ENCODE measurements around the gene MED23. TPM values are rescaled to one million over a fixed set of nuclear protein-coding genes. Genes with fewer than 3 reads are reported as not detected.
A peak's percentile ranks its signal among the peaks of the same experiment; 100 is the strongest.

Gene MED23
- total RNA-seq, 1 experiment from 2014 or later, result 18.1 TPM

DNA sequence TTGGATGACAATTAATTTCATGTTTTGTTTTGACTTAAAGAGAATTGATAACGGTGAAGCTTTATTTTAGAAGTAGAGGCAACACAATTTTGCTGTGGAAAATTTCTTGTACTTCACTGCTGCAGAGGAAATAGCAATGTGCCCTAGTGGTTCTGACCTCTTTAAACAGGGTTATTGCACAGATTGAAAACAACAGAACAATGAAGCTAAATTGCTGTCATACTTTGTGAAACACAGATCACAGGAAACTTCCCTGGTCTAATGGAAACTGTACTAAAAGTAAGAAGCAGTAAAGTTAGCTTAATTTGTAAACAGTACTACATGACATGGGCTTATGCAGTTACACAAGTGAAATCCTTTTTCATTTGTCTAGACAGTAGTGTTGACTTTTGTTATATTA is 41.8 kb upstream of the MED23 start:
- Histone ChIP-seq H3K27me3 (ENCODE audit: low read length) (no peaks in the 10 kb centered on the region), H2AFZ (ENCODE audit: low read length) (no peak overlapping the region), H3K9ac (ENCODE audit: low read length) (no peak overlapping the region), H3K36me3 (ENCODE audit: low read depth, low read length) (no peaks in the 10 kb centered on the region), H3F3A (ENCODE audit: low read length, unreplicated experiment) (no peaks in the 10 kb centered on the region), H3K27ac (ENCODE audit: low read length) (no peak overlapping the region), H3K4me3 (ENCODE audit: low read length) (no peak overlapping the region), H3K9me3 (ENCODE audit: low read length) (no peaks in the 10 kb centered on the region), H3K4me2 (ENCODE audit: low read length) (no peak overlapping the region), H4K20me1 (ENCODE audit: low read length) (no peaks in the 10 kb centered on the region), H3K9me2 (replicated peaks; ENCODE audit: low read length) (no peaks in the 10 kb centered on the region), H3K4me1 (ENCODE audit: insufficient read depth, low read length) (no peaks in the 10 kb centered on the region), H3K79me2 (ENCODE audit: low read length) (no peaks in the 10 kb centered on the region)
- BruUV-seq (replicated peaks), result no TSS peak
- DNase-seq (no peak), ATAC-seq (no peak)
- ChIA-PET CTCF (no interaction called here), POLR2A (ENCODE audit: unreplicated experiment) (no interaction called here)
- intact Hi-C loops (cut with micrococcal nuclease), result no loop called here
- TF ChIP-seq EZH2phosphoT487 (IDR thresholded peaks at IDR 0.05; ENCODE audit: borderline replicate concordance, low read length) (no peak), EZH2 (IDR thresholded peaks at IDR 0.05; ENCODE audit: low read length, unreplicated experiment) (no peak)
- TF ChIP-seq, protein P1, sequence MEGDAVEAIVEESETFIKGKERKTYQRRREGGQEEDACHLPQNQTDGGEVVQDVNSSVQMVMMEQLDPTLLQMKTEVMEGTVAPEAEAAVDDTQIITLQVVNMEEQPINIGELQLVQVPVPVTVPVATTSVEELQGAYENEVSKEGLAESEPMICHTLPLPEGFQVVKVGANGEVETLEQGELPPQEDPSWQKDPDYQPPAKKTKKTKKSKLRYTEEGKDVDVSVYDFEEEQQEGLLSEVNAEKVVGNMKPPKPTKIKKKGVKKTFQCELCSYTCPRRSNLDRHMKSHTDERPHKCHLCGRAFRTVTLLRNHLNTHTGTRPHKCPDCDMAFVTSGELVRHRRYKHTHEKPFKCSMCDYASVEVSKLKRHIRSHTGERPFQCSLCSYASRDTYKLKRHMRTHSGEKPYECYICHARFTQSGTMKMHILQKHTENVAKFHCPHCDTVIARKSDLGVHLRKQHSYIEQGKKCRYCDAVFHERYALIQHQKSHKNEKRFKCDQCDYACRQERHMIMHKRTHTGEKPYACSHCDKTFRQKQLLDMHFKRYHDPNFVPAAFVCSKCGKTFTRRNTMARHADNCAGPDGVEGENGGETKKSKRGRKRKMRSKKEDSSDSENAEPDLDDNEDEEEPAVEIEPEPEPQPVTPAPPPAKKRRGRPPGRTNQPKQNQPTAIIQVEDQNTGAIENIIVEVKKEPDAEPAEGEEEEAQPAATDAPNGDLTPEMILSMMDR (conservative IDR thresholded peaks at IDR 0.05; ENCODE audit: low read depth, low read length), result no peak

DNA sequence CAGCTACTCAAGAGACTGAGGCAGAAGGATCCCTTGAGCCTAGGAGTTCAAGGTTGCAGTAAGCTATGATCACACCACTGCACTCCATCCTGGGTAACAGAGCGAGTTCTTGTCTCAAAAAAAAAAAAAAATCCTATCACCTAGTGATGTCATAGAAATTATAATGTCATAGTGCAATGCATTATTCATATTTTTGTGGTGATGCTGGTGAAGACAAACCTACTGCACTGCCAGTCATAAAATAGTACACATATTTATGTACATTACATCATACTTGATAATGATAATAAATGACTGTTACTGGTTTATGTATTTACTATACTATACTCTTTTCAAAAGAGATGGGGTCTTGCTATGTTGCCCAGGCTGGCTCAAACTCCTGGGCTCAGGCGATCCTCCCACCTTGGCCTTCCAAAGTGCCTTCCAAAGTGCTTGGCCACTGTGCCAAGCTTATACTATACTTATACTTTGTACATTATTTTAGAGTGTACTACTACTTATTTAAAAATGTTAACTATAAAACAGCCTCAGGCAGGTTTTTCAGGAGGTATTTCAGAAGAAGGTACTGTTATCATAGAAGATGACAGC is 35.6 kb upstream of the MED23 start:
- CTCF ChIA-PET, result no interaction called here
- H4K20me1 ChIP-seq (ENCODE audit: low read length), result no peaks in the 10 kb centered on the region
- H2AFZ ChIP-seq (ENCODE audit: low read length), result no peak overlapping the region
- DNase-seq (no peak), ATAC-seq (no peak)
- intact Hi-C loops (cut with micrococcal nuclease), result no loop called here
- POLR2A ChIA-PET (ENCODE audit: unreplicated experiment), result interaction anchor here (0.6 kb wide), 1 partner anchor 230 kb away, joined by 11 read pairs; no protein-coding TSS in a partner anchor
- H3K9ac ChIP-seq (ENCODE audit: low read length), result no peak overlapping the region
- no peaks in the 10 kb centered on the region for H3K27me3 ChIP-seq (ENCODE audit: low read length)
- peaks cover 11% of the 10 kb centered on the region for H3K4me1 ChIP-seq (ENCODE audit: insufficient read depth, low read length)
- no peak overlapping the region for H3K4me2 ChIP-seq (ENCODE audit: low read length)
- H3K9me3 ChIP-seq (ENCODE audit: low read length), result no peaks in the 10 kb centered on the region
- H3F3A ChIP-seq (ENCODE audit: low read length, unreplicated experiment), result no peaks in the 10 kb centered on the region
- no peaks in the 10 kb centered on the region for H3K9me2 ChIP-seq (replicated peaks; ENCODE audit: low read length)
- TF ChIP-seq, protein P1 (conservative IDR thresholded peaks at IDR 0.05; ENCODE audit: low read depth, low read length), result no peak
- TF ChIP-seq EZH2 (IDR thresholded peaks at IDR 0.05; ENCODE audit: low read length, unreplicated experiment) (no peak), EZH2phosphoT487 (IDR thresholded peaks at IDR 0.05; ENCODE audit: borderline replicate concordance, low read length) (no peak)
- no peaks in the 10 kb centered on the region for H3K36me3 ChIP-seq (ENCODE audit: low read depth, low read length)
- H3K27ac ChIP-seq (ENCODE audit: low read length), result no peak overlapping the region
- no peak overlapping the region for H3K4me3 ChIP-seq (ENCODE audit: low read length)
- no peaks in the 10 kb centered on the region for H3K79me2 ChIP-seq (ENCODE audit: low read length)
- BruUV-seq (replicated peaks), result no TSS peak

DNA sequence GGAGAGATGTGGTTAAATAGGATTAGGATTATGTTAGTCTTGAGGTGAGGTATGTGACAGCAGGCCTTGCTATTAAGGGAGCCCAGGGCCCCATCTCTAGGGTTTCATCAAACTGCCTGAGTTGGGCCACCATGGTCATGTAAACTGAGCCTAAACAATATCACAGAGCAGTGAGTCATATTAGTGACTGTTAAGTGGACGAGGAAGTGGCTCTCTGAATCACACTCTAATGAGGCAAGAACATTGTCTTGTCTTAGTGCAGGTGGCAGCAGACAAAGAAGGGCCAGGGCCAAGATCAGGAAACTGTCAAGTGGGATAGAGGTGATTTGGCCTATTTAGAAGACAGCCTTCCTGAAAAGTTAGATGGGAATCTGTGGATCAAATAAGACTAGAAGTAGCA is 32.2 kb upstream of the MED23 start:
- Histone ChIP-seq H3K9ac (ENCODE audit: low read length) (no peak overlapping the region), H3F3A (ENCODE audit: low read length, unreplicated experiment) (no peaks in the 10 kb centered on the region), H3K9me2 (replicated peaks; ENCODE audit: low read length) (no peaks in the 10 kb centered on the region), H3K9me3 (ENCODE audit: low read length) (no peaks in the 10 kb centered on the region), H3K36me3 (ENCODE audit: low read depth, low read length) (no peaks in the 10 kb centered on the region), H3K4me2 (ENCODE audit: low read length) (0 out of 2 replicates have a peak overlapping the region, but pooled peaks have one; percentile 15), H3K27me3 (ENCODE audit: low read length) (no peaks in the 10 kb centered on the region), H3K4me1 (ENCODE audit: insufficient read depth, low read length) (peaks cover 25% of the 10 kb centered on the region), H3K27ac (ENCODE audit: low read length) (0 out of 2 replicates have a peak overlapping the region, but pooled peaks have one; percentile 12), H3K4me3 (ENCODE audit: low read length) (no peak overlapping the region), H3K79me2 (ENCODE audit: low read length) (no peaks in the 10 kb centered on the region), H2AFZ (ENCODE audit: low read length) (no peak overlapping the region), H4K20me1 (ENCODE audit: low read length) (no peaks in the 10 kb centered on the region)
- ATAC-seq (peak; percentile 94), DNase-seq (peak; percentile 62)
- TF ChIP-seq EZH2phosphoT487 (IDR thresholded peaks at IDR 0.05; ENCODE audit: borderline replicate concordance, low read length), result no peak
- TF ChIP-seq, protein P1 (conservative IDR thresholded peaks at IDR 0.05; ENCODE audit: low read depth, low read length), result no peak
- no peak for TF ChIP-seq EZH2 (IDR thresholded peaks at IDR 0.05; ENCODE audit: low read length, unreplicated experiment)
- POLR2A ChIA-PET (ENCODE audit: unreplicated experiment), result no interaction called here
- no TSS peak for BruUV-seq (replicated peaks)
- intact Hi-C loops (cut with micrococcal nuclease), result no loop called here
- CTCF ChIA-PET, result no interaction called here

All from PC-3 (cell line).